H4 (cell line): ENCODE data around the gene RERE. TPM values are rescaled to one million over a fixed set of nuclear protein-coding genes. Genes with fewer than 3 reads are reported as not detected.
A peak's percentile ranks its signal among the peaks of the same experiment; 100 is the strongest.
"Not testable (repeated sequence)": the region's sequence is repeated elsewhere in the genome, so short reads cannot be mapped to it uniquely, and the experiment has no call there.

Source experiments
- DNase-seq: peaks from one replicate; pipeline ENCODE4 v3.0.0-alpha.2; 2015; ENCODE audit warnings: low spot score
- total RNA-seq: library from RNA; depleted of rRNA; stranded (reverse); fragments of >200 nt; shearing (Covaris generic); gene quantifications from 2 replicates; pipeline ENCODE4 v1.2.3, GENCODE V29; 2014

The RERE gene
- total RNA-seq, 1 experiment from 2014 or later: 19.1 TPM

- no peak for DNase-seq
Observed at GRCh38 chr1:8752921-8753713, 64.3 kb downstream of the RERE start.

- no peak for DNase-seq
Observed at GRCh38 chr1:8752411-8752810, 65.0 kb downstream of the RERE start.

GRCh38 chr1:8751984-8752383 lies 65.5 kb downstream of the RERE start:
- DNase-seq: no peak

- no peak for DNase-seq
Observed at GRCh38 chr1:8747879-8748825, 69.3 kb downstream of the RERE start.

GRCh38 chr1:8746554-8746953 lies 70.9 kb downstream of the RERE start:
- no peak for DNase-seq

GRCh38 chr1:8745749-8746390 lies 71.6 kb downstream of the RERE start:
- no peak for DNase-seq

GRCh38 chr1:8745346-8745745 lies 72.1 kb downstream of the RERE start:
- DNase-seq: no peak

GRCh38 chr1:8742022-8742924 lies 75.2 kb downstream of the RERE start:
- DNase-seq: no peak

- DNase-seq: peak; percentile 41
Observed at GRCh38 chr1:8740034-8740449, 77.4 kb downstream of the RERE start.

GRCh38 chr1:8739377-8739776 lies 78.1 kb downstream of the RERE start:
- no peak for DNase-seq

- DNase-seq: no peak
Observed at GRCh38 chr1:8736927-8737326, 80.5 kb downstream of the RERE start.

- DNase-seq: no peak
Observed at GRCh38 chr1:8733484-8733883, 84.0 kb downstream of the RERE start.

- no peak for DNase-seq
Observed at GRCh38 chr1:8731162-8731561, 86.3 kb downstream of the RERE start.

- no peak for DNase-seq
Observed at GRCh38 chr1:8728464-8728863, 89.0 kb downstream of the RERE start.

GRCh38 chr1:8727809-8728213 lies 89.6 kb downstream of the RERE start:
- DNase-seq: no peak

GRCh38 chr1:8727316-8727715 lies 90.1 kb downstream of the RERE start:
- DNase-seq: not testable (repeated sequence)

- DNase-seq: not testable (repeated sequence)
Observed at GRCh38 chr1:8726801-8727186, 90.6 kb downstream of the RERE start.

GRCh38 chr1:8723010-8723409 lies 94.4 kb downstream of the RERE start:
- DNase-seq: no peak

- DNase-seq: no peak
Observed at GRCh38 chr1:8722366-8722765, 95.1 kb downstream of the RERE start.

- no peak for DNase-seq
Observed at GRCh38 chr1:8721679-8722324, 95.6 kb downstream of the RERE start.

GRCh38 chr1:8720347-8720746 lies 97.1 kb downstream of the RERE start:
- DNase-seq: no peak
